Endodermal cell (in vitro differentiated cells): Measurements from ENCODE around the gene ZNF587. TPM values are rescaled to one million over a fixed set of nuclear protein-coding genes. Genes with fewer than 3 reads are reported as not detected.
"Not testable (repeated sequence)": the region's sequence is repeated elsewhere in the genome, so short reads cannot be mapped to it uniquely, and the experiment has no call there.

ENCODE experiments used
- DNase-seq: peaks from one replicate; pipeline ENCODE4 v3.0.0-alpha.2; 2017
- H3K27ac ChIP-seq: 2 replicates; pipeline ENCODE4 v1.5.1; 2013; ENCODE audit warnings: mild to moderate bottlenecking, low read depth, low read length, moderate library complexity
- H3K27me3 ChIP-seq: 2 replicates; pipeline ENCODE4 v1.6.1; 2013; ENCODE audit warnings: mild to moderate bottlenecking, low read length, moderate library complexity; ENCODE audit not compliant: insufficient read depth, control insufficient read depth, poor library complexity, severe bottlenecking
- H3K36me3 ChIP-seq: 2 replicates; pipeline ENCODE4 v1.7.0; 2013; ENCODE audit warnings: mild to moderate bottlenecking, low read length, moderate library complexity; ENCODE audit not compliant: control insufficient read depth, insufficient read depth
- H3K4me1 ChIP-seq: one replicate; pipeline ENCODE4 v1.7.0; 2013; ENCODE audit warnings: low read length; ENCODE audit not compliant: control insufficient read depth, insufficient read depth
- H3K4me3 ChIP-seq: 2 replicates; pipeline ENCODE4 v1.5.1; 2013; ENCODE audit warnings: mild to moderate bottlenecking, low read length, moderate library complexity
- H3K9ac ChIP-seq: 2 replicates; pipeline ENCODE4 v1.6.1; 2013; ENCODE audit warnings: mild to moderate bottlenecking, low read length, moderate library complexity; ENCODE audit not compliant: poor library complexity, severe bottlenecking; ENCODE audit errors: extremely low read depth
- H3K9me3 ChIP-seq: 2 replicates; pipeline ENCODE4 v1.6.1; 2013; ENCODE audit warnings: mild to moderate bottlenecking, low read length, moderate library complexity; ENCODE audit not compliant: control insufficient read depth
- H3K27ac Mint-ChIP-seq: 2 replicates; pipeline ENCODE4 v1.8.0; 2020; ENCODE audit warnings: mixed read lengths
- H3K27me3 Mint-ChIP-seq: 2 replicates; pipeline ENCODE4 v1.8.0; 2021; ENCODE audit warnings: mild to moderate bottlenecking, mixed read lengths; ENCODE audit not compliant: insufficient read depth
- H3K36me3 Mint-ChIP-seq: 2 replicates; pipeline ENCODE4 v1.8.0; 2020; ENCODE audit warnings: low read depth, mixed read lengths
- H3K4me1 Mint-ChIP-seq: 2 replicates; pipeline ENCODE4 v1.8.0; 2020; ENCODE audit warnings: mixed read lengths
- H3K4me3 Mint-ChIP-seq: 2 replicates; pipeline ENCODE4 v1.8.0; 2020; ENCODE audit warnings: mild to moderate bottlenecking, moderate library complexity, mixed read lengths
- H3K9me3 Mint-ChIP-seq: 2 replicates; pipeline ENCODE4 v1.8.0; 2020; ENCODE audit warnings: mild to moderate bottlenecking, mixed read lengths
- WGBS, 2 experiments: methylation state at CpG; one replicate each; pipeline versions ENCODE4 v1.1.5 to v1.1.7; 2013; ENCODE audit warnings: missing lambda C conversion rate in 2 of 2, mixed read lengths in 1 of 2; ENCODE audit not compliant: insufficient coverage in 1 of 2, insufficient read length in 1 of 2; 5-methylcytosine and 5-hydroxymethylcytosine counted together
- total RNA-seq, 2 donors: library from RNA; stranded (reverse); fragmentation: NEBNext Ultra II Directional in 1 of 2; extraction: Animal tissue kit (Norgen Biotek cat#: 25700) in 1 of 2; gene quantifications; 2 replicates in 1 of 2; 3 replicates in 1 of 2; pipeline ENCODE4 v1.2.1, GENCODE V29; 2021
- TF ChIP-seq, protein P1 (sequence below): fragments of 200-600 bp; sonication (generic); conservative IDR thresholded peaks from 2 replicates; pipeline ENCODE4 v1.5.0; 2021; ENCODE audit warnings: antibody characterized with exemption, mild to moderate bottlenecking

The ZNF587 gene
- total RNA-seq, 2 donors from 2014 or later, result 64.1 to 98.1 TPM

DNA sequence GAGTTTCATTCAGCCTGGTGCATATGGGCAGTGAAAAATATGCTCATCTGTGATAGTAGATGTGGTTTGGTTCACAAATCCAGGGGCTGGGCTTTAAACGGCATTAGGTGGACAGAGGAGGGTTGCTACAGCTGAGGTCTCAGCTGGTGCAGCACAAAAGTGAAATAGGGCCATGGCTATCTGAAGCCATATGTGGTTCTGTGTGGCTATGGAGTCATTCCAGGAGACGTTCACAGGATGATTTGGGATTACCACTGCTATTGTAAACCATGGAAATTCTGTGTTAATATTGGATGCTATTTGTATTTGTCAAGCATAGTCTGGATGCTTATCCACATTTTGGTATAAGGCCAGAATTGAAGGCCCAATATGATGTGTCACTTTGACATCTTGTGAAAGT lies 4.5 kb downstream of the ZNF587 start:
- H3K4me3 Mint-ChIP-seq, H3K27ac ChIP-seq, H3K4me1 ChIP-seq, H3K4me3 ChIP-seq, H3K27me3 Mint-ChIP-seq, H3K27me3 ChIP-seq, H3K27ac Mint-ChIP-seq, H3K9me3 ChIP-seq, H3K9ac ChIP-seq, DNase-seq: not testable (repeated sequence)
- H3K36me3 ChIP-seq, result peaks cover 46% of the 10 kb centered on the region
- H3K4me1 Mint-ChIP-seq, result peaks cover 21% of the 10 kb centered on the region
- peaks cover 62% of the 10 kb centered on the region for H3K36me3 Mint-ChIP-seq
- H3K9me3 Mint-ChIP-seq, result peaks cover 15% of the 10 kb centered on the region
- WGBS, 2 experiments, result 100% methylated on average over 2 of the region's 2 CpGs; no CpG with 5 or more reads in 1 of the 2 experiments

DNA sequence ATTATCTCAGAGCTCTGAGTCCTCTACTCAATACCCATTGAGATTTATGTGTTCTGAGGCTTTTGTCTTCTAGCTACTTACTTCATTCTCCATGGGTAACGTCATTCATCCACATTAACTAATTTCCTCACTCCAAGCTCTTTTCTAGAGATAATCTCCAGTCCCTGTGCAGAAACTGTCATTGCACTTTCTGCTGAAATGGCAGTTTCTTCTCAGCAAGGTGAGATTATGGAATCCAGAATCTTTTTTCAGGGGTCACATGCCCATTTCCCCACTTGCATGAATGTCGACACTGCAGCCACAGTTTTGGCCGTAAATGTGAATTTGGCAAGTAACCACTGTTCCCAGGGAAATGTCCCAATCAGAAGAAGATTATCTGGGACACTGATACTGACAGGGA lies 12.7 kb downstream of the ZNF587 start:
- not testable (repeated sequence) for DNase-seq, H3K4me1 ChIP-seq, H3K9ac ChIP-seq, H3K27ac Mint-ChIP-seq, H3K4me3 Mint-ChIP-seq, H3K27ac ChIP-seq, H3K27me3 Mint-ChIP-seq, H3K4me1 Mint-ChIP-seq, H3K4me3 ChIP-seq, H3K27me3 ChIP-seq, H3K9me3 ChIP-seq
- peaks cover 88% of the 10 kb centered on the region for H3K36me3 ChIP-seq
- 90 to 100% methylated on average over 2 to 3 of the region's 3 CpGs for WGBS, 2 experiments
- Mint-ChIP-seq H3K9me3 (peaks cover 31% of the 10 kb centered on the region), H3K36me3 (peaks cover 91% of the 10 kb centered on the region)

DNA sequence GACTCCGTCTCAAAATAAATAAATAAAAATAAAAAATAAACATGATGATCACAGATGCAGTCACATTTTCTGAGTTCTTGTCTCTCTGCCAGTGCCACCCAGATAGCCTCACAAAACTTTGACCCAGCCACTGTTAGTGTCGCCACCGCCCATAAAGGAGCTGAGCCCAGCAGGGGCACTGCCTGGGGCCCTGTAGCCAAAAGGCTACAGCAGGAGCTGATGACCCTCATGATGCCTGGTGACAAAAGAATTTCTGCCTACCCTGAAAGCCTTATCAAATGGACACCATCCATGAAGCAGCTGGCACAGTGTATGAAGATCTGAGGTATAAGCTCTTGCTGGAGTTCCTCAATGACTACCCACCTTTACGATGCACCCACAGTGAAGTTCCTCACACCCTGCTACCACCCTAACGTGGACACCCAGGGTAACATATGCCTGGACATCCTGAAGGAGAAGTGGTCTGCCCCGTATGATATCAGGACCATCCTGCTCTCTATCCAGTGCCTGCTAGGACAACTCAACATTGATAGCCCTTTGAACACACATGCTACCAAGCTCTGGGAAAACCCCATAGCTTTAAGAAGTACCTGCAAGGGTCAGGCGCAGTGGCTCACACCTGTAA lies 18.3 kb downstream of the ZNF587 start:
- no peaks in the 10 kb centered on the region for H3K4me1 ChIP-seq
- H3K27me3 ChIP-seq, result no peaks in the 10 kb centered on the region
- TF ChIP-seq, protein P1, sequence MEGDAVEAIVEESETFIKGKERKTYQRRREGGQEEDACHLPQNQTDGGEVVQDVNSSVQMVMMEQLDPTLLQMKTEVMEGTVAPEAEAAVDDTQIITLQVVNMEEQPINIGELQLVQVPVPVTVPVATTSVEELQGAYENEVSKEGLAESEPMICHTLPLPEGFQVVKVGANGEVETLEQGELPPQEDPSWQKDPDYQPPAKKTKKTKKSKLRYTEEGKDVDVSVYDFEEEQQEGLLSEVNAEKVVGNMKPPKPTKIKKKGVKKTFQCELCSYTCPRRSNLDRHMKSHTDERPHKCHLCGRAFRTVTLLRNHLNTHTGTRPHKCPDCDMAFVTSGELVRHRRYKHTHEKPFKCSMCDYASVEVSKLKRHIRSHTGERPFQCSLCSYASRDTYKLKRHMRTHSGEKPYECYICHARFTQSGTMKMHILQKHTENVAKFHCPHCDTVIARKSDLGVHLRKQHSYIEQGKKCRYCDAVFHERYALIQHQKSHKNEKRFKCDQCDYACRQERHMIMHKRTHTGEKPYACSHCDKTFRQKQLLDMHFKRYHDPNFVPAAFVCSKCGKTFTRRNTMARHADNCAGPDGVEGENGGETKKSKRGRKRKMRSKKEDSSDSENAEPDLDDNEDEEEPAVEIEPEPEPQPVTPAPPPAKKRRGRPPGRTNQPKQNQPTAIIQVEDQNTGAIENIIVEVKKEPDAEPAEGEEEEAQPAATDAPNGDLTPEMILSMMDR, result no peak
- DNase-seq, result no peak
- H3K36me3 Mint-ChIP-seq, result peaks cover 90% of the 10 kb centered on the region
- H3K4me1 Mint-ChIP-seq, result no peaks in the 10 kb centered on the region
- no peak overlapping the region for H3K27ac ChIP-seq
- no peaks in the 10 kb centered on the region for H3K27me3 Mint-ChIP-seq
- H3K36me3 ChIP-seq, result peaks cover 86% of the 10 kb centered on the region
- peaks cover 59% of the 10 kb centered on the region for H3K9me3 Mint-ChIP-seq
- no peak overlapping the region for H3K9ac ChIP-seq
- H3K4me3 Mint-ChIP-seq, result no peak overlapping the region
- peaks cover 28% of the 10 kb centered on the region for H3K9me3 ChIP-seq
- no peak overlapping the region for H3K27ac Mint-ChIP-seq
- WGBS, 2 experiments, result 92 to 96% methylated on average over 2 to 6 of the region's 7 CpGs
- H3K4me3 ChIP-seq, result no peak overlapping the region

DNA sequence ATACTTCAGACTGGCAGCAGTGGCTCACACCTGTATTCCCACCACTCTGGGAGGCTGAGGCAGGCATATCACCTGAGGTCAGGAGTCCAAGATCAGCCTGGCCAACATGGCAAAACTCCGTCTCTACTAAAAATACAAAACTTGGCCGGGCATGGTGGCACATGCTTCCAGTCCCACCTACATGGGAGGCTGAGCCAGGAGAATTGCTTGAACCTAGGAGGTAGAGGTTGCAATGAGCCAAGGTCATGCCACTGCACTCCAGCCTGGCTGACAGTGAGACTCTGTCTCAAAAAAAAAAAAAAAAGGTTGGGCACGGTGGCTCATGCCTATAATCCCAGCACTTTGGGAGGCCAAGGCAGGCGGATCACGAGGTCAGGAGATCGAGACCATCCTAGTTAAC lies 20.0 kb downstream of the ZNF587 start:
- not testable (repeated sequence) for H3K4me3 ChIP-seq, H3K4me3 Mint-ChIP-seq, H3K27me3 ChIP-seq, H3K4me1 ChIP-seq, H3K27ac Mint-ChIP-seq, DNase-seq, H3K27ac ChIP-seq, H3K9ac ChIP-seq, H3K4me1 Mint-ChIP-seq, H3K27me3 Mint-ChIP-seq
- Histone ChIP-seq H3K9me3 (peaks cover 45% of the 10 kb centered on the region), H3K36me3 (peaks cover 87% of the 10 kb centered on the region)
- 97% methylated on average over 6 of the region's 6 CpGs; no CpG with 5 or more reads in 1 of the 2 experiments for WGBS, 2 experiments
- Mint-ChIP-seq H3K9me3 (peaks cover 75% of the 10 kb centered on the region), H3K36me3 (peaks cover 91% of the 10 kb centered on the region)
